ENCODE data around the gene RASA4B. TPM values are rescaled to one million over a fixed set of nuclear protein-coding genes. Genes with fewer than 3 reads are reported as not detected.
"Not testable (repeated sequence)": the region's sequence is repeated elsewhere in the genome, so short reads cannot be mapped to it uniquely, and the experiment has no call there.

Gene RASA4B
- total RNA-seq: 19.6 TPM

GRCh38 chr7:102517550-102518147, at the start of gene RASA4B:
Gene RASA4B (minus strand): TSS chr7:102517777. CDS start chr7:102517710, 67 bp downstream.
- DNase-seq (ENCODE audit: extremely low spot score in 2 of 2); H3K9me3 ChIP-seq; H3K4me1 ChIP-seq; H3K36me3 ChIP-seq; intact Hi-C loops (cut with DNase I); H3K27ac ChIP-seq; H3K4me3 ChIP-seq; H3K27me3 ChIP-seq: not testable (repeated sequence)

GRCh38 chr7:102550808-102551422, 33.3 kb upstream of the RASA4B start, which contains the start of gene SPDYE2:
Gene SPDYE2 (plus strand): TSS chr7:102551226. CDS start chr7:102553256, 2,030 bp downstream.
- H3K27me3 ChIP-seq; intact Hi-C loops (cut with DNase I); H3K4me1 ChIP-seq; H3K9me3 ChIP-seq; H3K27ac ChIP-seq; H3K4me3 ChIP-seq; H3K36me3 ChIP-seq; DNase-seq (ENCODE audit: extremely low spot score in 2 of 2): not testable (repeated sequence)

GRCh38 chr7:102546353-102546752, 28.8 kb upstream of the RASA4B start:
- DNase-seq (ENCODE audit: extremely low spot score in 2 of 2); intact Hi-C loops (cut with DNase I): not testable (repeated sequence)

GRCh38 chr7:102545288-102545687, 27.7 kb upstream of the RASA4B start:
- H3K27me3 ChIP-seq; intact Hi-C loops (cut with DNase I); H3K4me3 ChIP-seq; H3K9me3 ChIP-seq; H3K4me1 ChIP-seq; DNase-seq (ENCODE audit: extremely low spot score in 2 of 2); H3K36me3 ChIP-seq; H3K27ac ChIP-seq: not testable (repeated sequence)

More at GRCh38 chr7:102546353-102546752, 28.8 kb upstream of the RASA4B start:
- H3K4me3 ChIP-seq, H3K27ac ChIP-seq, H3K27me3 ChIP-seq, H3K4me1 ChIP-seq, H3K36me3 ChIP-seq, H3K9me3 ChIP-seq: not testable (repeated sequence)

GRCh38 chr7:102544372-102544771, 26.8 kb upstream of the RASA4B start:
- H3K27me3 ChIP-seq; H3K4me3 ChIP-seq; H3K9me3 ChIP-seq; H3K36me3 ChIP-seq; H3K27ac ChIP-seq; DNase-seq (ENCODE audit: extremely low spot score in 2 of 2); intact Hi-C loops (cut with DNase I); H3K4me1 ChIP-seq: not testable (repeated sequence)

GRCh38 chr7:102543596-102543995, 26.0 kb upstream of the RASA4B start, which contains the start of gene UPK3BL2:
Gene UPK3BL2 (minus strand): TSS chr7:102543696. CDS start chr7:102543636, 60 bp downstream.
- H3K27ac ChIP-seq; intact Hi-C loops (cut with DNase I); H3K9me3 ChIP-seq; DNase-seq (ENCODE audit: extremely low spot score in 2 of 2); H3K36me3 ChIP-seq; H3K4me3 ChIP-seq; H3K27me3 ChIP-seq; H3K4me1 ChIP-seq: not testable (repeated sequence)

- H3K27me3 ChIP-seq; H3K4me3 ChIP-seq; H3K27ac ChIP-seq; H3K9me3 ChIP-seq; DNase-seq (ENCODE audit: extremely low spot score in 2 of 2); H3K36me3 ChIP-seq; H3K4me1 ChIP-seq; intact Hi-C loops (cut with DNase I): not testable (repeated sequence)
Measured at GRCh38 chr7:102542771-102543170, 25.2 kb upstream of the RASA4B start.

GRCh38 chr7:102542083-102542482, 24.5 kb upstream of the RASA4B start:
- H3K9me3 ChIP-seq; H3K4me3 ChIP-seq; H3K27me3 ChIP-seq; DNase-seq (ENCODE audit: extremely low spot score in 2 of 2); intact Hi-C loops (cut with DNase I); H3K27ac ChIP-seq; H3K4me1 ChIP-seq; H3K36me3 ChIP-seq: not testable (repeated sequence)

- H3K4me1 ChIP-seq; intact Hi-C loops (cut with DNase I); H3K9me3 ChIP-seq; H3K4me3 ChIP-seq; H3K27ac ChIP-seq; DNase-seq (ENCODE audit: extremely low spot score in 2 of 2); H3K27me3 ChIP-seq; H3K36me3 ChIP-seq: not testable (repeated sequence)
Measured at GRCh38 chr7:102540604-102541003, 23.0 kb upstream of the RASA4B start.

- H3K27ac ChIP-seq; H3K4me3 ChIP-seq; H3K27me3 ChIP-seq; H3K4me1 ChIP-seq; H3K9me3 ChIP-seq; H3K36me3 ChIP-seq; intact Hi-C loops (cut with DNase I); DNase-seq (ENCODE audit: extremely low spot score in 2 of 2): not testable (repeated sequence)
Measured at GRCh38 chr7:102535062-102535615, 17.6 kb upstream of the RASA4B start.

GRCh38 chr7:102532127-102532526, 14.6 kb upstream of the RASA4B start:
- intact Hi-C loops (cut with DNase I); H3K36me3 ChIP-seq; H3K9me3 ChIP-seq; H3K4me3 ChIP-seq; H3K27me3 ChIP-seq; H3K27ac ChIP-seq; DNase-seq (ENCODE audit: extremely low spot score in 2 of 2); H3K4me1 ChIP-seq: not testable (repeated sequence)

- H3K4me1 ChIP-seq; H3K27me3 ChIP-seq; H3K27ac ChIP-seq; DNase-seq (ENCODE audit: extremely low spot score in 2 of 2); H3K36me3 ChIP-seq; H3K4me3 ChIP-seq; intact Hi-C loops (cut with DNase I); H3K9me3 ChIP-seq: not testable (repeated sequence)
Measured at GRCh38 chr7:102531583-102531982, 14.0 kb upstream of the RASA4B start.

- H3K4me1 ChIP-seq; H3K27me3 ChIP-seq; DNase-seq (ENCODE audit: extremely low spot score in 2 of 2); intact Hi-C loops (cut with DNase I); H3K27ac ChIP-seq; H3K9me3 ChIP-seq; H3K36me3 ChIP-seq; H3K4me3 ChIP-seq: not testable (repeated sequence)
Measured at GRCh38 chr7:102527822-102528793, 10.5 kb upstream of the RASA4B start.
